Erythroblast (primary cell): ENCODE results near the gene TOP2A.

ENCODE experiments used
- GATA1 ChIP-seq: IDR thresholded peaks from 2 replicates; pipeline ENCODE4 v1.6.1; 2011; ENCODE audit warnings: low read depth, mild to moderate bottlenecking, control low read depth, low read length, moderate library complexity
- POLR2A ChIP-seq: IDR thresholded peaks from 2 replicates; pipeline ENCODE4 v1.6.1; 2011; ENCODE audit warnings: mild to moderate bottlenecking, low read length

DNA sequence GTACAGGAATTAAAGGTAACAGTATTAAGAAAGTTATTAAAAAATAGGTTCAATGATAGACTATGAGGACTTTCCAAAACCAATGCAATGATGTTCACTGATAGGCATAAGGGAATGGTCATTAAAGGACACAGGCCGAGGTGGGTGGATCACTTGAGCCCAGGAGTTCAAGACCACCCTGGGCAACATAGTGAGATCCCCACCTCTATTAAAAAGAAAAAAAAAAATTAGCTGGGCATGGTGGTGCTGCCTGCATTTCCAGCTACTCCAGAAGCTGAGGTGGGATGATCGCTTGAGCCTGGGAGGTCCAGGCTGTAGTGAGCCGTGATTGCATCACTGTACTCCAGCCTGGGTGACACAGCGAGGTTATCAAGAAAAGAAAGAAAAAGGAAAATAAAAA, 5.9 kb downstream of the TOP2A start:
- TF ChIP-seq POLR2A, result no peak
- no peak for TF ChIP-seq GATA1
